Left cardiac atrium (tissue), 4 donors: ENCODE results near the gene CLTCL1. TPM values are rescaled to one million over a fixed set of nuclear protein-coding genes. Genes with fewer than 3 reads are reported as not detected.

Source experiments
- ATAC-seq, 2 donors: fragments of 200-7000 bp; cut with Tn5 transposase; one replicate each; pipeline ENCODE4 v1.9.1; 2020; ENCODE audit warnings: mild to moderate bottlenecking in 2 of 2, moderate library complexity in 2 of 2
- DNase-seq: peaks from one replicate; pipeline ENCODE4 v3.0.0-alpha.2; 2020
- intact Hi-C, 2 donors: fragments of 100-400 bp; cut with DNase I; formaldehyde crosslinking; loops; one replicate each; pipeline versions ENCODE4 v1.14.1 to v1.15.1; 2022 to 2023
- total RNA-seq, 2 donors: library from RNA; stranded (reverse); fragmentation: NEBNext Ultra II Directional; extraction: Animal tissue kit (Norgen Biotek cat#: 25700); gene quantifications; one replicate each; pipeline ENCODE4 v1.2.1, GENCODE V29; 2021
- donor health status: DM: no; HTN: yes; CAD: no.
- donor health status: DM: no; HTN: yes; CAD: no; lungs with severe emphysema.
- donor health status: DM: yes; HTN: yes; CAD: no.
- donor health status: Dilated cardiomyopathy.

CLTCL1 gene
- total RNA-seq, 2 donors from 2014 or later = 16.0 to 20.5 TPM

- DNase-seq = no peak
- intact Hi-C loops = no loop called here
- ATAC-seq = no peak
Measured at GRCh38 chr22:19181786-19182471, 109.6 kb downstream of the CLTCL1 start.

GRCh38 chr22:19180740-19181410 lies 110.6 kb downstream of the CLTCL1 start:
- DNase-seq (no peak), ATAC-seq (no peak)
- intact Hi-C loops = no loop called here

GRCh38 chr22:19180234-19180633 lies 111.3 kb downstream of the CLTCL1 start:
- intact Hi-C loops = no loop called here
- DNase-seq (no peak), ATAC-seq (no peak)

- intact Hi-C loops = no loop called here
- peak; percentile 70 to 81 for ATAC-seq
Measured at GRCh38 chr22:19179497-19180048, 111.9 kb downstream of the CLTCL1 start.

GRCh38 chr22:19178657-19179496 lies 112.6 kb downstream of the CLTCL1 start, which contains the start of gene SLC25A1:
Gene SLC25A1 (minus strand): TSS chr22:19178736. CDS start chr22:19178673, 63 bp downstream.
- intact Hi-C loops = no loop called here
- peak; percentile 85 to 93 for ATAC-seq
- DNase-seq = peak; percentile 93

More at GRCh38 chr22:19179497-19180048, 111.9 kb downstream of the CLTCL1 start:
- peak; percentile 81 for DNase-seq

- peak; percentile 9 to 14 for ATAC-seq
- DNase-seq = peak; percentile 68
- intact Hi-C loops = no loop called here
Measured at GRCh38 chr22:19178065-19178656, 113.4 kb downstream of the CLTCL1 start.

- DNase-seq (no peak), ATAC-seq (no peak)
- intact Hi-C loops = no loop called here
Measured at GRCh38 chr22:19177164-19178064, 114.1 kb downstream of the CLTCL1 start.

- intact Hi-C loops = no loop called here
- ATAC-seq = no peak
- DNase-seq = no peak
Measured at GRCh38 chr22:19176732-19177131, 114.8 kb downstream of the CLTCL1 start.

GRCh38 chr22:19176175-19176643 lies 115.3 kb downstream of the CLTCL1 start:
- ATAC-seq (no peak), DNase-seq (no peak)
- intact Hi-C loops = no loop called here

GRCh38 chr22:19175602-19176174 lies 115.8 kb downstream of the CLTCL1 start:
- DNase-seq = no peak

GRCh38 chr22:19175026-19175601 lies 116.4 kb downstream of the CLTCL1 start:
- intact Hi-C loops = no loop called here
- ATAC-seq (no peak), DNase-seq (no peak)

More at GRCh38 chr22:19175602-19176174, 115.8 kb downstream of the CLTCL1 start:
- intact Hi-C loops = no loop called here
- ATAC-seq = no peak

- peak; percentile 61 for DNase-seq
- intact Hi-C loops = no loop called here
- ATAC-seq = peak in 1 of 2 donors; percentile 1
Measured at GRCh38 chr22:19174106-19175025, 117.2 kb downstream of the CLTCL1 start.

- DNase-seq = no peak
- intact Hi-C loops = no loop called here
- no peak for ATAC-seq
Measured at GRCh38 chr22:19173047-19174035, 118.2 kb downstream of the CLTCL1 start.

GRCh38 chr22:19172213-19173046 lies 119.1 kb downstream of the CLTCL1 start:
- intact Hi-C loops = no loop called here
- DNase-seq = no peak
- no peak for ATAC-seq
